ENCODE data around the gene CCDC182. TPM values are rescaled to one million over a fixed set of nuclear protein-coding genes. Genes with fewer than 3 reads are reported as not detected.

Gene CCDC182
- total and polyA plus RNA-seq, 2 of the 13 experiments (the other 11 are each of a cell fraction or from before 2014, with no cell fraction given): not detected

DNA sequence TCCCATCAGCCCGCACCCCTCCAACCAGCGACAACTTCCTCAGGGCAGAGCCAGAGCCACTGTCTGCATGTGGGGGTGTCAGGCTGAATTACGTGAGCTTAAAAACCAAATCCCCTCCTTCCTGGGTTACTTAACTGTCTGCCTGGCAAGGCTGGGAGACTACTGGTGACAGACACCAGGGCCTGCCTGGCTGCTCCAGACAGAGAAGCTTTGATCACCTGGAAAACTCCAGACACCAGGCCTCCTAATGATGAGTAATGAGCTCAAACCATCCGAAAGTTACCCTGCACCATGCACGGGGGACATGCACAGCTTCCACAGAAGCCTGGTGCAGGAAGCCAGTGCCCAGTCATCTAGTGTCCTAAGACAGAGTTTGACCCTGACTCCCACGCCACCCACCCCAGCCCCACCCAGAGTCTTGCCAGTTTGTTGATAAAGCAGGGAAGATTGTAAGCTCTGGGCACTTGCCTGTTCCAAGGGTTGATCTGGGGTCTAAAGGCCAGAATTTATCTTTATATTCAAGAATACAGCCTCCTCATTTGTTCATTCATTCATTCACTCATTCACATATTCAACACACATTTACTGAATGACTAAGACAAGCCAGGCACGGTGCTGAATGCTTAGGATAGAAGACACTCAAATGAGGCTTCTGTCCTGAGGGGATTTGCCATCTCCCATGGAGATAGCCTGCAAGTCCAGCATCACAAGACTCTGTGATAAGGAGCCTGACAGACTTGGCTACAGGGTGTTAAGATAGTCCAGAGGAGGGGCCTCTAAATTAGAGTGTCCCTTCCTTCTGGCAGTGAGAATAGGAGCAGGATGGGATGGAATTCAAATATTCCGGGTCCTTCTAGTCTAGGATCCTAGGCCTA is 7.2 kb upstream of the CCDC182 start (continued):
- TF ChIP-seq, protein P1, sequence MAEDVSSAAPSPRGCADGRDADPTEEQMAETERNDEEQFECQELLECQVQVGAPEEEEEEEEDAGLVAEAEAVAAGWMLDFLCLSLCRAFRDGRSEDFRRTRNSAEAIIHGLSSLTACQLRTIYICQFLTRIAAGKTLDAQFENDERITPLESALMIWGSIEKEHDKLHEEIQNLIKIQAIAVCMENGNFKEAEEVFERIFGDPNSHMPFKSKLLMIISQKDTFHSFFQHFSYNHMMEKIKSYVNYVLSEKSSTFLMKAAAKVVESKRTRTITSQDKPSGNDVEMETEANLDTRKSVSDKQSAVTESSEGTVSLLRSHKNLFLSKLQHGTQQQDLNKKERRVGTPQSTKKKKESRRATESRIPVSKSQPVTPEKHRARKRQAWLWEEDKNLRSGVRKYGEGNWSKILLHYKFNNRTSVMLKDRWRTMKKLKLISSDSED (CRISPR knock-in tag; IDR thresholded peaks at IDR 0.05): no peak
- TF ChIP-seq, protein P2, sequence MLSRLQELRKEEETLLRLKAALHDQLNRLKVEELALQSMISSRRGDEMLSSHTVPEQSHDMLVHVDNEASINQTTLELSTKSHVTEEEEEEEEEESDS (CRISPR knock-in tag; IDR thresholded peaks at IDR 0.05; ENCODE audit: borderline replicate concordance): no peak
- TF ChIP-seq SAFB2 (CRISPR knock-in tag; IDR thresholded peaks at IDR 0.05; ENCODE audit: borderline replicate concordance, low read depth) (no peak), TOE1 (CRISPR knock-in tag; IDR thresholded peaks at IDR 0.05) (no peak), ZSCAN21 (CRISPR knock-in tag; IDR thresholded peaks at IDR 0.05; ENCODE audit: borderline replicate concordance) (no peak), ZSCAN30 (CRISPR knock-in tag; IDR thresholded peaks at IDR 0.05) (no peak), KDM3A (CRISPR knock-in tag; IDR thresholded peaks at IDR 0.05; ENCODE audit: low read depth) (no peak), SMAD1 (CRISPR knock-in tag; IDR thresholded peaks at IDR 0.05; ENCODE audit: borderline replicate concordance, low read depth) (no peak), SATB2 (CRISPR knock-in tag; IDR thresholded peaks at IDR 0.05) (no peak), HDAC2 (CRISPR knock-in tag; IDR thresholded peaks at IDR 0.05) (0 out of 2 replicates have a peak, but pooled peaks have one; percentile 23)
- TF ChIP-seq, protein P3, sequence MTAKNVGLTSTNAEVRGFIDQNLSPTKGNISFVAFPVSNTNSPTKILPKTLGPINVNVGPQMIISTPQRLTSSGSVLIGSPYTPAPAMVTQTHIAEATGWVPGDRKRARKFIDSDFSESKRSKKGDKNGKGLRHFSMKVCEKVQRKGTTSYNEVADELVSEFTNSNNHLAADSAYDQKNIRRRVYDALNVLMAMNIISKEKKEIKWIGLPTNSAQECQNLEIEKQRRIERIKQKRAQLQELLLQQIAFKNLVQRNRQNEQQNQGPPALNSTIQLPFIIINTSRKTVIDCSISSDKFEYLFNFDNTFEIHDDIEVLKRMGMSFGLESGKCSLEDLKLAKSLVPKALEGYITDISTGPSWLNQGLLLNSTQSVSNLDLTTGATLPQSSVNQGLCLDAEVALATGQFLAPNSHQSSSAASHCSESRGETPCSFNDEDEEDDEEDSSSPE (CRISPR knock-in tag; IDR thresholded peaks at IDR 0.05): no peak
- TF ChIP-seq, protein P4, sequence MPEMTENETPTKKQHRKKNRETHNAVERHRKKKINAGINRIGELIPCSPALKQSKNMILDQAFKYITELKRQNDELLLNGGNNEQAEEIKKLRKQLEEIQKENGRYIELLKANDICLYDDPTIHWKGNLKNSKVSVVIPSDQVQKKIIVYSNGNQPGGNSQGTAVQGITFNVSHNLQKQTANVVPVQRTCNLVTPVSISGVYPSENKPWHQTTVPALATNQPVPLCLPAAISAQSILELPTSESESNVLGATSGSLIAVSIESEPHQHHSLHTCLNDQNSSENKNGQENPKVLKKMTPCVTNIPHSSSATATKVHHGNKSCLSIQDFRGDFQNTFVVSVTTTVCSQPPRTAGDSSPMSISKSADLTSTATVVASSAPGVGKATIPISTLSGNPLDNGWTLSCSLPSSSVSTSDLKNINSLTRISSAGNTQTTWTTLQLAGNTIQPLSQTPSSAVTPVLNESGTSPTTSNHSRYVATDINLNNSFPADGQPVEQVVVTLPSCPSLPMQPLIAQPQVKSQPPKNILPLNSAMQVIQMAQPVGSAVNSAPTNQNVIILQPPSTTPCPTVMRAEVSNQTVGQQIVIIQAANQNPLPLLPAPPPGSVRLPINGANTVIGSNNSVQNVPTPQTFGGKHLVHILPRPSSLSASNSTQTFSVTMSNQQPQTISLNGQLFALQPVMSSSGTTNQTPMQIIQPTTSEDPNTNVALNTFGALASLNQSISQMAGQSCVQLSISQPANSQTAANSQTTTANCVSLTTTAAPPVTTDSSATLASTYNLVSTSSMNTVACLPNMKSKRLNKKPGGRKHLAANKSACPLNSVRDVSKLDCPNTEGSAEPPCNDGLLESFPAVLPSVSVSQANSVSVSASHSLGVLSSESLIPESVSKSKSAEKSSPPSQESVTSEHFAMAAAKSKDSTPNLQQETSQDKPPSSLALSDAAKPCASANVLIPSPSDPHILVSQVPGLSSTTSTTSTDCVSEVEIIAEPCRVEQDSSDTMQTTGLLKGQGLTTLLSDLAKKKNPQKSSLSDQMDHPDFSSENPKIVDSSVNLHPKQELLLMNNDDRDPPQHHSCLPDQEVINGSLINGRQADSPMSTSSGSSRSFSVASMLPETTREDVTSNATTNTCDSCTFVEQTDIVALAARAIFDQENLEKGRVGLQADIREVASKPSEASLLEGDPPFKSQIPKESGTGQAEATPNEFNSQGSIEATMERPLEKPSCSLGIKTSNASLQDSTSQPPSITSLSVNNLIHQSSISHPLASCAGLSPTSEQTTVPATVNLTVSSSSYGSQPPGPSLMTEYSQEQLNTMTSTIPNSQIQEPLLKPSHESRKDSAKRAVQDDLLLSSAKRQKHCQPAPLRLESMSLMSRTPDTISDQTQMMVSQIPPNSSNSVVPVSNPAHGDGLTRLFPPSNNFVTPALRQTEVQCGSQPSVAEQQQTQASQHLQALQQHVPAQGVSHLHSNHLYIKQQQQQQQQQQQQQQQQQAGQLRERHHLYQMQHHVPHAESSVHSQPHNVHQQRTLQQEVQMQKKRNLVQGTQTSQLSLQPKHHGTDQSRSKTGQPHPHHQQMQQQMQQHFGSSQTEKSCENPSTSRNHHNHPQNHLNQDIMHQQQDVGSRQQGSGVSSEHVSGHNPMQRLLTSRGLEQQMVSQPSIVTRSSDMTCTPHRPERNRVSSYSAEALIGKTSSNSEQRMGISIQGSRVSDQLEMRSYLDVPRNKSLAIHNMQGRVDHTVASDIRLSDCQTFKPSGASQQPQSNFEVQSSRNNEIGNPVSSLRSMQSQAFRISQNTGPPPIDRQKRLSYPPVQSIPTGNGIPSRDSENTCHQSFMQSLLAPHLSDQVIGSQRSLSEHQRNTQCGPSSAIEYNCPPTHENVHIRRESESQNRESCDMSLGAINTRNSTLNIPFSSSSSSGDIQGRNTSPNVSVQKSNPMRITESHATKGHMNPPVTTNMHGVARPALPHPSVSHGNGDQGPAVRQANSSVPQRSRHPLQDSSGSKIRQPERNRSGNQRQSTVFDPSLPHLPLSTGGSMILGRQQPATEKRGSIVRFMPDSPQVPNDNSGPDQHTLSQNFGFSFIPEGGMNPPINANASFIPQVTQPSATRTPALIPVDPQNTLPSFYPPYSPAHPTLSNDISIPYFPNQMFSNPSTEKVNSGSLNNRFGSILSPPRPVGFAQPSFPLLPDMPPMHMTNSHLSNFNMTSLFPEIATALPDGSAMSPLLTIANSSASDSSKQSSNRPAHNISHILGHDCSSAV (CRISPR knock-in tag; IDR thresholded peaks at IDR 0.05; ENCODE audit: borderline replicate concordance): no peak
- TF ChIP-seq, protein P5, sequence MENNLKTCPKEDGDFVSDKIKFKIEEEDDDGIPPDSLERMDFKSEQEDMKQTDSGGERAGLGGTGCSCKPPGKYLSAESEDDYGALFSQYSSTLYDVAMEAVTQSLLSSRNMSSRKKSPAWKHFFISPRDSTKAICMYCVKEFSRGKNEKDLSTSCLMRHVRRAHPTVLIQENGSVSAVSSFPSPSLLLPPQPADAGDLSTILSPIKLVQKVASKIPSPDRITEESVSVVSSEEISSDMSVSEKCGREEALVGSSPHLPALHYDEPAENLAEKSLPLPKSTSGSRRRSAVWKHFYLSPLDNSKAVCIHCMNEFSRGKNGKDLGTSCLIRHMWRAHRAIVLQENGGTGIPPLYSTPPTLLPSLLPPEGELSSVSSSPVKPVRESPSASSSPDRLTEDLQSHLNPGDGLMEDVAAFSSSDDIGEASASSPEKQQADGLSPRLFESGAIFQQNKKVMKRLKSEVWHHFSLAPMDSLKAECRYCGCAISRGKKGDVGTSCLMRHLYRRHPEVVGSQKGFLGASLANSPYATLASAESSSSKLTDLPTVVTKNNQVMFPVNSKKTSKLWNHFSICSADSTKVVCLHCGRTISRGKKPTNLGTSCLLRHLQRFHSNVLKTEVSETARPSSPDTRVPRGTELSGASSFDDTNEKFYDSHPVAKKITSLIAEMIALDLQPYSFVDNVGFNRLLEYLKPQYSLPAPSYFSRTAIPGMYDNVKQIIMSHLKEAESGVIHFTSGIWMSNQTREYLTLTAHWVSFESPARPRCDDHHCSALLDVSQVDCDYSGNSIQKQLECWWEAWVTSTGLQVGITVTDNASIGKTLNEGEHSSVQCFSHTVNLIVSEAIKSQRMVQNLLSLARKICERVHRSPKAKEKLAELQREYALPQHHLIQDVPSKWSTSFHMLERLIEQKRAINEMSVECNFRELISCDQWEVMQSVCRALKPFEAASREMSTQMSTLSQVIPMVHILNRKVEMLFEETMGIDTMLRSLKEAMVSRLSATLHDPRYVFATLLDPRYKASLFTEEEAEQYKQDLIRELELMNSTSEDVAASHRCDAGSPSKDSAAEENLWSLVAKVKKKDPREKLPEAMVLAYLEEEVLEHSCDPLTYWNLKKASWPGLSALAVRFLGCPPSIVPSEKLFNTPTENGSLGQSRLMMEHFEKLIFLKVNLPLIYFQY (CRISPR knock-in tag; IDR thresholded peaks at IDR 0.05; ENCODE audit: borderline replicate concordance): no peak

Measured in HepG2 (cell line).